Activated B cell treated with CpG ODN at 0.5 μM for 24 hours (primary cell): Measurements from ENCODE around the gene RMND5A. TPM values are rescaled to one million over a fixed set of nuclear protein-coding genes. Genes with fewer than 3 reads are reported as not detected.

Experiments used
- ATAC-seq: fragments of 200-7000 bp; cut with Tn5 transposase; one replicate; pipeline ENCODE4 v1.10.0; 2021; ENCODE audit warnings: low read depth, mild to moderate bottlenecking, moderate library complexity
- CTCF ChIA-PET: fragments of 350-600 bp; sonication (Branson Sonifier 250); formaldehyde crosslinking; loops from one replicate; lab custom pipeline; 2021; ENCODE audit warnings: antibody characterized with exemption; lab: Charles Lee
- POLR2A ChIA-PET: fragments of 350-600 bp; sonication (Branson Sonifier 250); formaldehyde crosslinking; loops from one replicate; lab custom pipeline; 2021; ENCODE audit warnings: antibody characterized with exemption; lab: Charles Lee
- DNase-seq: peaks from one replicate; pipeline ENCODE4 v3.0.0; 2022
- H3K27ac Mint-ChIP-seq: one replicate; pipeline ENCODE4 v1.8.0; 2020; ENCODE audit warnings: mixed read lengths
- H3K27me3 Mint-ChIP-seq: one replicate; pipeline ENCODE4 v1.8.0; 2021; ENCODE audit warnings: mixed read lengths
- H3K36me3 Mint-ChIP-seq: one replicate; pipeline ENCODE4 v1.8.0; 2021; ENCODE audit warnings: low read depth, mixed read lengths
- H3K4me1 Mint-ChIP-seq: one replicate; pipeline ENCODE4 v1.8.0; 2021; ENCODE audit warnings: mixed read lengths
- H3K4me3 Mint-ChIP-seq: one replicate; pipeline ENCODE4 v1.8.0; 2020; ENCODE audit warnings: mild to moderate bottlenecking, mixed read lengths
- H3K9me3 Mint-ChIP-seq: one replicate; pipeline ENCODE4 v1.8.0; 2020; ENCODE audit warnings: mixed read lengths
- CTCF ChIP-seq: fragments of 200-600 bp; IDR thresholded peaks from one replicate; pipeline ENCODE4 v1.8.0; 2022; ENCODE audit warnings: antibody characterized with exemption, mild to moderate bottlenecking
- intact Hi-C: fragments of 100-400 bp; cut with micrococcal nuclease; formaldehyde crosslinking; loops from one replicate; pipeline ENCODE4 v1.15.1; 2024
- total RNA-seq: library from RNA; stranded (reverse); gene quantifications from 2 replicates; pipeline ENCODE4 v1.2.3, GENCODE V29; 2022

RMND5A gene
- total RNA-seq, 1 donor from 2014 or later, result 26.9 TPM

GRCh38 chr2:86809481-86810121 lies 89.5 kb downstream of the RMND5A start:
- DNase-seq, result no peak
- peaks cover 26% of the 10 kb centered on the region for H3K4me1 Mint-ChIP-seq
- ChIA-PET POLR2A (no interaction called here), CTCF (interaction anchor here (0.7 kb wide), 1 partner anchor 1439 kb away, joined by 3 read pairs; no protein-coding TSS in a partner anchor)
- no peak for ATAC-seq
- peaks cover 50% of the 10 kb centered on the region for H3K27me3 Mint-ChIP-seq
- H3K27ac Mint-ChIP-seq, result no peak overlapping the region
- peak overlapping the region; percentile 57 for H3K4me3 Mint-ChIP-seq
- TF ChIP-seq CTCF, result no peak
- H3K36me3 Mint-ChIP-seq, result no peaks in the 10 kb centered on the region
- intact Hi-C loops, result loop anchor here (2.0 kb wide), 1 partner anchor 45 kb away; no protein-coding TSS in a partner anchor
- H3K9me3 Mint-ChIP-seq, result no peaks in the 10 kb centered on the region

GRCh38 chr2:86815611-86816010 lies 95.5 kb downstream of the RMND5A start:
- Mint-ChIP-seq H3K27me3 (peaks cover 13% of the 10 kb centered on the region), H3K4me1 (no peaks in the 10 kb centered on the region), H3K4me3 (no peak overlapping the region), H3K36me3 (no peaks in the 10 kb centered on the region), H3K9me3 (no peaks in the 10 kb centered on the region), H3K27ac (no peak overlapping the region)
- ATAC-seq, result no peak
- CTCF ChIA-PET, result no interaction called here
- no peak for DNase-seq
- TF ChIP-seq CTCF, result no peak
- POLR2A ChIA-PET, result no interaction called here
- intact Hi-C loops, result no loop called here

GRCh38 chr2:86818114-86818801 lies 98.2 kb downstream of the RMND5A start:
- peaks cover 4% of the 10 kb centered on the region for H3K9me3 Mint-ChIP-seq
- POLR2A ChIA-PET, result no interaction called here
- H3K36me3 Mint-ChIP-seq, result no peaks in the 10 kb centered on the region
- intact Hi-C loops, result no loop called here
- CTCF ChIA-PET, result no interaction called here
- ATAC-seq (no peak), DNase-seq (no peak)
- H3K4me3 Mint-ChIP-seq, result no peak overlapping the region
- H3K27me3 Mint-ChIP-seq, result peaks cover 2% of the 10 kb centered on the region
- no peak for TF ChIP-seq CTCF
- H3K27ac Mint-ChIP-seq, result no peak overlapping the region
- H3K4me1 Mint-ChIP-seq, result no peaks in the 10 kb centered on the region

- ChIA-PET POLR2A (no interaction called here), CTCF (no interaction called here)
- Mint-ChIP-seq H3K27ac (no peak overlapping the region), H3K9me3 (peaks cover 6% of the 10 kb centered on the region), H3K36me3 (no peaks in the 10 kb centered on the region), H3K4me3 (no peak overlapping the region), H3K4me1 (no peaks in the 10 kb centered on the region), H3K27me3 (no peaks in the 10 kb centered on the region)
- no peak for TF ChIP-seq CTCF
- intact Hi-C loops, result no loop called here
- DNase-seq (no peak), ATAC-seq (no peak)
These were observed 98.9 kb downstream of the RMND5A start for GRCh38 chr2:86818957-86819356.

- intact Hi-C loops, result no loop called here
- peaks cover 6% of the 10 kb centered on the region for H3K9me3 Mint-ChIP-seq
- no peak for DNase-seq
- no peak for TF ChIP-seq CTCF
- ATAC-seq, result no peak
- no peak overlapping the region for H3K27ac Mint-ChIP-seq
- no peaks in the 10 kb centered on the region for H3K27me3 Mint-ChIP-seq
- H3K36me3 Mint-ChIP-seq, result no peaks in the 10 kb centered on the region
- H3K4me1 Mint-ChIP-seq, result no peaks in the 10 kb centered on the region
- POLR2A ChIA-PET, result interaction anchor here (0.7 kb wide), 1 partner anchor 1237 kb away, joined by 3 read pairs; the partner anchor contains the start of gene VAMP5
- no peak overlapping the region for H3K4me3 Mint-ChIP-seq
- CTCF ChIA-PET, result no interaction called here
These were observed 101.2 kb downstream of the RMND5A start for GRCh38 chr2:86821306-86821705.
